Fibroblast of the conjunctiva (primary cell): ENCODE data around the gene UBL7.
A peak's percentile ranks its signal among the peaks of the same experiment; 100 is the strongest.

ENCODE experiments used
- DNase-seq: peaks from one replicate; pipeline ENCODE4 v3.0.0-alpha.2; 2010; ENCODE audit warnings: low read depth

UBL7 gene

DNA sequence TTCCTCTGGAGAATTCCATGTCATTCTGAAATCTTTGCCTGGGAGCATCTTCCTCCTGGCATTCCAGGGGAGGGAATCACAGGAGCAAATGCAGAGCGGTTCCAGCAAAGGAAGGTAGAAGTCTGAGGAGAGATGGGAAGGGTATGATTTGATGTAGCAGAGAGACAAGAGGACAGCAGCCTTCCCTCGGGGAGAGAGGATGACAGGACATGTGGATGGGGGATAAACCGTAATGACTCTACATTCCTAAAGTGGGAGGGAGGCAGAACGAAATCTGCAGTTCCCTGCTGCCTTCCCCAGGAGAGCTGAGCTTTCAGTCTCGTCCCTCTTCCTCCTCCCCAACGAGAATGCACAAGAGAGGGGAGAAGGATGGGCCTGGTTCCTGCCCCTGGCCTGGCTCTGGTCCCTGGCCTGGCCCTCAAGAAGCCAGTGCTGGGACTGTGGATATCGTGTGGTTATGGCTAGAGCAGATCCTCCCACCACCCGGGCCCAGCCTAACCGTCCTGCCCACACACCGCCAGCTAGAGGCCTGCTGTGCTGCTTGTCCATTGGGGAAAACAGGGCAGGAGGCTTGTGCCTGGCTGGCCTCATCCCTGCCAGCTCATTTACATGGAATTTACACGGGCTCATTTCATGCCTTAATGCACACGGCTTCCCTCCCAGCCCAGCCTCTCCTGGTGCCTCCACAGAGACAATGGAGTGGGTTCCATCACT, 53.8 kb downstream of the UBL7 start:
- peak; percentile 67 for DNase-seq

- no peak for DNase-seq
Observed at GRCh38 chr15:74406517-74406916, 54.4 kb downstream of the UBL7 start.

DNA sequence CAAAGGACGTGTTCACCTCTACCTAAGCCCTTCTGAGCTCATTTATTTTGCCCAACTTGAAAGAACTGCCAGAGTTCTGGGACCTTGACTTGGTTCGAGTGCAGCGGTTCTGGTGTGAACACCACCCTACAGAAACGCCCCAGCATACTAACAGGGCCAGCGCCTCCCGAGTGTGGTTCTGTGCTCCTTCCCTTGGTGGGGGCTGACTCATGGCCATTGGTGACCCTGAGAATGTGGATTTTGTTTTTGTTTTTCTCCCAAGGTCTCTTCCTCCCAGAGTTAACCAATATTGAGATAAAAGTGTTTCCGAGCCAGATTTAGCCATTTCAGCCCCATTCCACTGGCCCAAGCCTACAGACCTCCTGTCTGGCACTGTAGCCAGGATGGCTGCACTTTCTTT, 55.1 kb downstream of the UBL7 start:
- no peak for DNase-seq

GRCh38 chr15:74403991-74404563, 56.9 kb downstream of the UBL7 start:
- DNase-seq, result no peak

DNA sequence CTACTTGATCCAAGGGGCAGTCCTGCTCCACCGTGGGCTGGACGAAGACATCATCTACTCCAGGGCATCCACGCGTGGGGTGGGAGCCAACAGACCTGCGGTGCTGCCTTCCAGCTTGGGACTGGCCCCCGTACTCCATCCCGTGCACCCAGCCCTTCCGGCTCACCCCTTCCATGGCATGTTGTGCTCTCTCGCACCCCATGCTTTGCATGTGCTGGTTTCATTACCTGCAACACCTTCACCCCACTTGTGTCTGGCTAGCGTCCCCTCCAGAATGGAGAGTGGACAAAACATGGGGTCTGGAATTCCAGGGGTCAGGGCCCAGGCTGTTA, 57.4 kb downstream of the UBL7 start:
- DNase-seq, result no peak

GRCh38 chr15:74402873-74403587, 57.9 kb downstream of the UBL7 start:
- no peak for DNase-seq

DNA sequence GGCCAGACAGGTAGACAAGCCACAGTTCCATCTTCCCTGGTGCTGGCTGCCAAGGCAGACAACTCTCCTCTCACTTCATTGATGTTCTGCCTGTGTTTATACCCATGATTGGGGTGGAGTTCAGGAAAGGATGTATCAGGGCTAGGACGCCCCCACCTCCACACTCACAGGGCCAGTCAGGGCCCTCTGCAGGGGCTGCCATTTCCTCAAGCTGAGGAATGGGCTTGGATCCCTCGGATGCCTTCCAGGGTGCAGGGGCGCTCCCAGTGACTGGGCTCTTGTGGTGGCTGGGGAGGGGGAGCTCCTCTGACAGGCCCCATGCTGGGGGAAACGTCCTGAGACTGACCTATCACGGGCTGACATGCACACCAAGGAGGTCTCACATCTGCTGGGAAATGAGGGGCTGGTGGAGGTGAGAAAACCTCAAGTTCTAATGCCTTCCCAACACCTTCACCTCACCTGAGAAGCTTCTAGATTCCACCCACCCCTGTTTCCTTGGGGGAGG, 58.6 kb downstream of the UBL7 start:
- no peak for DNase-seq

GRCh38 chr15:74400915-74401757, 59.8 kb downstream of the UBL7 start:
- no peak for DNase-seq

DNA sequence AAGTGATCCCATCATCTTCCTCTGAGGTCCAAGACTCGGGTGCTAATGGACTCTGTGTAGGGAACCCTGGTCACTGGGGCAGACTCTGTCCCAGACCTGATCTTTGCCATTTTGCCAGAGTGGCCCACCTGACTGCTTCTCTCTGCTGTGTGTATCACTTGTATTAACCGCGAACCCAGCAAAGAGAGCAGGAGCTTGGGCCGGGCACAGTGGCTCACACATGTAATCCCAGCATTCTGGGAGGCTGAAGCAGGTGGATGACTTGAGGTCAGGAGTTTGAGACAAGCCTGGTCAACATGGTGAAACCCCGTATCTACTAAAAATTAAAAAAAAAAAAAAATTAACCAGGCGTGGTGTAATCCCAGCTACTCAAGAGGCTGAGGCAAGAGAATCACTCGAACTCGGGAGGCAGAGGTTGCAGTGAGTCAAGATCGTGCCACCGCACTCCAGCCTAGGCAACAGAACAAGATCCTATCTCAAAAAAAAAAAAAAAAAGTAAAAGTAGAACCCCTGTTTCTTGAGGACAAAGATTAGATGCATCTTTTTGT, 60.6 kb downstream of the UBL7 start:
- no peak for DNase-seq

GRCh38 chr15:74399511-74400312, 61.2 kb downstream of the UBL7 start:
- DNase-seq, result no peak

DNA sequence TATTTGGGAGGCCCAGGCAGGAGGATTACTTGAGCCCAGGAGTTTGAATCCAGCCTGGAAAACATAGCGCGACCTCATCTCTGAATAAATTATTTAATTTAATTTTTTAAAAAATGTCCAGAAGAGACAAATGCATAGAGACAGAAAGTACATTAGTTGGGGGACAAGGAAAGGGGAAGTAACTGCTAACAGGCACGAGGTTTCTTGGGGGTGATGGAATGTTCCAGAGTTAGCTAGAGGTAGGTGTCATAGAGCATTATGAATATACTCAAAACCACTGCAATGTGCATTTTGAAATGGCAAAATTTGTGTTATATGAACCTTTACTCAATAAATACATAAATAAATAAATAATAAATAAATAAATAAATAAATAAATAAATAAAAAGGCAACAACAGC, 61.9 kb downstream of the UBL7 start:
- DNase-seq, result no peak

DNA sequence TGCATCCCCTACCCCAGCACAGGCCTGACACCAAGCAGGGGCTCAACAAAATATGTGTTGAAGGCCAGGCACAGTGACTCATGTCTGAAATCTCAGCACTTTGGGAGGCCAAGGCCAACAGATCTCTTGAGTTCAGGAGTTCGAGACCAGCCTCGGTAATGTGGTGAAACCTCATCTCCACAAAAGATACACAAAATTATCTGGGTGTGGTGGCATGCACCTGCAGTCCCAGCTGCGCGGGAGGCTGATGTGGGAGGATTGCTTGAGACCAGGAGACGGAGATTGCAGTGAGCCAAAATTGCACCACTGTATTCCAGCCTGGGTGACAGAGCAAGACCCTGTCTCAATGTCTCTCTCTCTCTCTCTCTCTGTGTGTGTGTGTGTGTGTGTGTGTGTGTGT, 62.8 kb downstream of the UBL7 start:
- no peak for DNase-seq

- no peak for DNase-seq
Observed at GRCh38 chr15:74397239-74398068, 63.5 kb downstream of the UBL7 start.

- DNase-seq, result no peak
Observed at GRCh38 chr15:74396445-74397238, 64.3 kb downstream of the UBL7 start.

DNA sequence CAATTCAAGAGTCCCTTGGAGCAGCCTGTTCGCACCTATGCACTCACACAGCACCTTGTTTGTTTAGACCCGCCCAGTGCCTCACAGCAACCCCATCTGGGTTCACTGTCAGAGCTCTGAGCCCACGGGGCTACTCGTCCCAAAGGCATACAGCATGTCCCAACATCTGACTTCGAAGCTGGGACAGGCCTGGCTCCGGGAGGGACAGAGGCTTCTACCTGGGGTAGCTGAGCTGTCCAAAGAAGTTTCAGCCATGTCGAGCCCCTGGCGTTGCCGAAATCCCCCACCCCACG, 64.9 kb downstream of the UBL7 start:
- DNase-seq, result no peak
